Measurements from ENCODE around the gene KIF25. TPM values are rescaled to one million over a fixed set of nuclear protein-coding genes. Genes with fewer than 3 reads are reported as not detected.

Gene KIF25
- total and polyA plus RNA-seq, 9 donors, result 0.32 to 1.2 (median 0.74) TPM; not detected in 4

- intact Hi-C loops (cut with DNase I), result no loop called here
- 89 to 98% (median 97%) methylated on average over 6 of the region's 6 CpGs for WGBS, 3 donors
- no peaks in the 10 kb centered on the region for H3K36me3 ChIP-seq
- no peak for DNase-seq
- no peaks in the 10 kb centered on the region for H3K4me1 ChIP-seq (ENCODE audit: insufficient read depth)
- H3K27me3 ChIP-seq, result no peaks in the 10 kb centered on the region
- H3K27ac ChIP-seq, result no peak overlapping the region
- H3K9me3 ChIP-seq, result no peaks in the 10 kb centered on the region
- TF ChIP-seq EP300 (IDR thresholded peaks at IDR 0.05) (no peak), CTCF (IDR thresholded peaks at IDR 0.05) (no peak), POLR2A (IDR thresholded peaks at IDR 0.05) (no peak)
- no peak overlapping the region for H3K4me3 ChIP-seq
Observed at GRCh38 chr6:168002804-168003203, 5.3 kb downstream of the KIF25 start.

GRCh38 chr6:168004023-168004422 lies 6.6 kb downstream of the KIF25 start:
- Histone ChIP-seq H3K4me1 (ENCODE audit: insufficient read depth) (no peaks in the 10 kb centered on the region), H3K9me3 (no peaks in the 10 kb centered on the region), H3K36me3 (no peaks in the 10 kb centered on the region), H3K4me3 (no peak overlapping the region), H3K27ac (no peak overlapping the region), H3K27me3 (no peaks in the 10 kb centered on the region)
- TF ChIP-seq EP300 (IDR thresholded peaks at IDR 0.05) (no peak), CTCF (IDR thresholded peaks at IDR 0.05) (no peak), POLR2A (IDR thresholded peaks at IDR 0.05) (no peak)
- intact Hi-C loops (cut with DNase I), result no loop called here
- 72 to 84% (median 80%) methylated on average over 7 of the region's 7 CpGs for WGBS, 3 donors
- no peak for DNase-seq

GRCh38 chr6:168004945-168005344 lies 7.5 kb downstream of the KIF25 start:
- no peak overlapping the region for H3K27ac ChIP-seq
- intact Hi-C loops (cut with DNase I), result no loop called here
- no peak for DNase-seq
- H3K36me3 ChIP-seq, result no peaks in the 10 kb centered on the region
- H3K9me3 ChIP-seq, result no peaks in the 10 kb centered on the region
- TF ChIP-seq EP300 (IDR thresholded peaks at IDR 0.05) (no peak), CTCF (IDR thresholded peaks at IDR 0.05) (no peak), POLR2A (IDR thresholded peaks at IDR 0.05) (no peak)
- WGBS, 3 donors, result 92 to 95% (median 93%) methylated on average over 11 of the region's 11 CpGs
- H3K4me3 ChIP-seq, result no peak overlapping the region
- no peaks in the 10 kb centered on the region for H3K27me3 ChIP-seq
- H3K4me1 ChIP-seq (ENCODE audit: insufficient read depth), result no peaks in the 10 kb centered on the region

- H3K4me1 ChIP-seq (ENCODE audit: insufficient read depth), result no peaks in the 10 kb centered on the region
- intact Hi-C loops (cut with DNase I), result no loop called here
- H3K36me3 ChIP-seq, result no peaks in the 10 kb centered on the region
- H3K27ac ChIP-seq, result no peak overlapping the region
- no peak overlapping the region for H3K4me3 ChIP-seq
- 95 to 98% (median 96%) methylated on average over 6 of the region's 6 CpGs for WGBS, 3 donors
- TF ChIP-seq EP300 (IDR thresholded peaks at IDR 0.05) (no peak), CTCF (IDR thresholded peaks at IDR 0.05) (no peak), POLR2A (IDR thresholded peaks at IDR 0.05) (no peak)
- no peaks in the 10 kb centered on the region for H3K27me3 ChIP-seq
- DNase-seq, result no peak
- H3K9me3 ChIP-seq, result no peaks in the 10 kb centered on the region
Observed at GRCh38 chr6:168005796-168006195, 8.3 kb downstream of the KIF25 start.

All from ovary (tissue), 9 donors.